ENCODE data around the gene UFD1.

The UFD1 gene

DNA sequence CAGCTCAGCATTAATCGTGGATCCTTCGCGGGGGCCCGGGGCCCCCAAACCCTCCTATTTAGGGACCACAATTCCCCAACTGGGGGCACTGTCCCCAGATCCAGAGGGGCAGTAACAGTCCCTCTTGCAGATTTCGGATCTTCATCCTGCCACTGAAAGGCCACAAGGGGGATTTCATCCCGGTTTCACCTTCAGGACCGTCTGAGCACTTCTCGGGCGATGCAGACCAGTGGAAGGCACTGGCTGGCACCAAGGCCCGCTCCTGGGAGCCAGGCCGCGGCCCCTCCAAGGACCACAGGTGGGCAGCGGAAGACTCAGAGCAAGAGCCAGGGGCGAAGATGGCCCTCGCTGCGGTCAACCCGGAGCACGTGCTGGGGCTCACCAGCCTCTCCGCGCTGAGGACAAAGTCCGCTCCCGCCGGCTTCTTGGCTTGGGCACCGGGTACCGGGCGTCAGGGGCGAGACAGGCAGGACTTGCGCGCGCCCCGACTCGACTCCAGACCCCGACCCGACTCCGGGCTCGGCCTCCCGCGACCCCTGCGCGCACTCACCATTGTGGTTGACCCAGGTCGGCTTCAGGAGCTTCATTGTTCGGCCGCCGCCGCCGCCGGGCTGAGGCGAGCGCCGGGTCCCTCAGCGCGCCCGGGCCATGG is 48.0 kb downstream of the UFD1 start:
- DNase-seq (ENCODE audit: low read depth in 2 of 3, low spot score in 2 of 3), result peak in 1 of 3 experiments; percentile 16

DNA sequence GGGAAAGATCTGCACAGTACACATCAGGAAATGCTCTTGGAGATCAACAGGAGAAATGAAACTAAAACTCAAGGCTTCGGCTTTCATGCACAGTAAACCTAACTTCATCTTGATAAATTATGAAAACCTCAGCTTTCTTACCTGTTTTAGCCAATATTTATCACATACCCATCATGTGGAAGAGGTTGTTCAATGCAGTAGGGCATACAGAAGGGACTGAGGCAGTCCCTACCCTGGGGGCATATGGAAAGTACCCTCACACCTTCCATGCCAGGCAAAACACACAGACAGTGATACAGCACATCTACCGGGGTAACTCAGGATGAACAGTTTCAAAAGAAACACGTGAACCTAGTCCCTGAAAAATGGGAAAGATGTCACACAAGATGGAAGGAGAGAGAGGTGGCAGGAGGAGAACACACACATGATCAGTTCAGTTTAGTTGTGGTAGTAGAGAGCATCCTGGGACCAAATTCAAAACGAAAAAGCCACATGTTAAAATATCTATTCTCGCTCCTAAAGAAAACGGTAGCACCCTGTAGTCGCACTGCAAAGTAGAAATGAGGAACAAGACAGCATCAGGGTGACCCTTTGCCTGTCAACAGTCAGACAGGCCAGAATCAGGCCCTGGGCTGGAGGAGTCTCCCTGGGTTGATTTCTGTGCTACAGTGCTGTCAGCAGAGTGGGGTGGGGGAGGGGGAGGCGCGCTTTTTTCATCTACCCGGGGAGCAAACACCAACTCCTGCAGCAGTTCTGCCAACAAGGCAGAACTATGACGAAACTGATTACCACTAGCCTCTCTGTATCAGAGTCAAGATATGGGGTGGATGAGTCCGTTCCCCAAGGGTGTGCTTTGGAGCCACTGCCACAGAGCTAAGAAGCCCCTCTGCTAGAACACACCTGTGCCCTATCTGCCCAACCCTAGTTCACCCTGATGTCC is 48.8 kb downstream of the UFD1 start:
- DNase-seq (ENCODE audit: low read depth in 2 of 3, low spot score in 2 of 3), result no peak

DNA sequence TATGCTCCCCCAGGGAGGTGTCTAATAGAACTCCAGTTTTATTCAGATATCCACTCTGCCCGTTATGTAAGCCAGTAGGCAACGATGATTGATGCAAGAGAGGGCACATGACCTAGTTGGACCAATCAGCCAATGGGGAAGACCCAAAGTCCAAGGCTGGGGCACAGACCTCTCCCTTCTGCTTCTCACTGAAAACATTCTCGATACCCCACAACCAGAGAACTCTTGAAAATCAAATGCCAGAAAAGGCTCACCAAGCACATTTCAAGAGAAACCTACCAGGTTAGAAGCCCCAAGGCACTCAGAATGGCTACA is 54.9 kb downstream of the UFD1 start:
- no peak for DNase-seq (ENCODE audit: low read depth in 2 of 3, low spot score in 2 of 3)

DNA sequence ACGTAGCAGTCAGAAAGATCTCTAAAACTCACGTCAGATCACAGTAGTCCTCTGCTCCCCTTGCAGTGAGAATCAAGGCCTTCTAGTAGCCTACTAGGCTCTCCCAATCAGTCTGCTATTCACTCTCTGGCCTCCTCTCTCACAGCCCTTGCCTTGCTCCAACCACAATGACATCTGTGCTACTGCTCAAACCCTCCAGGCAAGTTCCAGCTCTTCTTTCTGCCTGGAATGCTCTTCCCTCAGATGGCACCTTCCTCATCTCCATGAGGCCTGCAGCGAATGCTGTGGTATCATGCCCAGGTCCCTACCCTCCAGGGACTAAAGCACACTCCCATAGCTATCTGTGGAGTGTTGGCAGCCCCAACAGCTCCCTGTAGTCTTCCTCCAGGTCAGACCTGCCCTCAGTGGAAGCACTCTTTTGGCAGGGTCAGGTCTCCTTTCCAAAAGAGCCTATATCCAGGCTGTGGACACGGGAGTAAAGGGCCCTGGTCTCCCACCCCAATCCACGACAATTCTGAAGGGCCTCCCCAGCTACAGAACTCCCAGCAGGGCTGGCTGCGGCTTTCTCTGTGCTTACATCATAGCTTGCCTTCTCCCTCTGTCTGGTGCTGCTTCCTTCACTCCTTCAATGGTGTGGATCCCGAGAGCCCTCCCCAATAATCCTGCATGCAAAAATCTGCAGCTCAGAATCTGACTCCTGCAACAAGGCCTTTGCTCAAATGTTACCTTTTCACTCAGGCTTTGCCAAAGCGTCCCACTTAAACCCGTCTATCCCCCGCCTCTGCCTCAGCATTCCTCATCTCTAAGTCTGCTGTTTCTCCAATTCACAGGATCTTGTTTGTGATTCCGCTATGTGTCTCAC is 56.3 kb downstream of the UFD1 start:
- DNase-seq (ENCODE audit: low read depth in 2 of 3, low spot score in 2 of 3), result no peak

DNA sequence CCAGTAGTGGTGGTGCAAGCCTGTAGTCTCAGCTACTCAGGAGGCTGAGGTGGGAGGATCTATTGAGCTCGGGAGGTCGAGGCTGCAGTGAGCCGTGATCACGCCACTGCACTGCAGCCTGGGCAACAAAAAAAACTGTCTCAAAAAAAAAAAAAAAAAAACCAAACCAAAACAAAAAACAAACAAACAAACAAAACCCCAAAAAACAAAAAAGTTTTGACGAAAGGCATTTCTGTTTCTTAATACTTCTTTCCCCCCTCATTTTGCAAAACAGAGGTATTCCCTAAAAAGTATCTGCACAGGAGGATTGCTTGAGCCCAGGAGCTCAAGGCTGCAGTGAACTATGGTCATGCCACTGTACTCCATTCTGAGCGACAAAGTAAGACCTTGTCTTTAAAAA is 58.7 kb downstream of the UFD1 start:
- no peak for DNase-seq (ENCODE audit: low read depth in 2 of 3, low spot score in 2 of 3)

DNA sequence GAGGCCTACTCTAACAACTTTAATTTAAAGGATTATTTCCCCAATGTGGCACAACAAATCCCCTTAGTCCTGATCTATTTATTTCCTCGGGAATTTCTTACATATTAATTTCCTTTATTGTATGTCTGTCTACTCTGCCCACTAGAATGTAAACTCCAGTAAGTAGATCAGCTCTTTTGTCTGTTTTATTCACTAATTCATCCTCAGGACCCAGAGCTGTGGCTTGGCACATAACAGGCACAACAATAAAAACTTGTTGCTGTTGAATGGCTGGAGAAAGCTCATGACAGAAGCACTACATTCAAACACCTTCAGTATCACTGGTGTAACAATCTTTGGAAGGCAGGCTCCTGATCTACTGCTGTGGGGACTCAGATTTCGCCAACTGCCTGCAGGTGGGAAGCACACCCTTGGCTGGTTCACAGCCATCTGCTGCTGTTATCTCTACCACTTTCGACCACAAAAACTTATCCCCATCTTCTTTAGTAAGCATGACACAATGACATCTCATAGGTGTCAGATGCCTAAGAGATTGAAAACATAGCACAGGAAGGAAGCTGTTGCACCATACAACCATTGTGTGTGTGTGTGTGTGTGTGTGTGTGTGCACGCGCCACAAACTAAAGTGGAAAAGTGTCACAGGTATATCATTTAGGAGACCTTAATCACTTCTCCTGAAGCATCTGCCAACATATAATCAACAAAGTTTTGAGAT is 59.4 kb downstream of the UFD1 start:
- DNase-seq (ENCODE audit: low read depth in 2 of 3, low spot score in 2 of 3), result no peak

DNA sequence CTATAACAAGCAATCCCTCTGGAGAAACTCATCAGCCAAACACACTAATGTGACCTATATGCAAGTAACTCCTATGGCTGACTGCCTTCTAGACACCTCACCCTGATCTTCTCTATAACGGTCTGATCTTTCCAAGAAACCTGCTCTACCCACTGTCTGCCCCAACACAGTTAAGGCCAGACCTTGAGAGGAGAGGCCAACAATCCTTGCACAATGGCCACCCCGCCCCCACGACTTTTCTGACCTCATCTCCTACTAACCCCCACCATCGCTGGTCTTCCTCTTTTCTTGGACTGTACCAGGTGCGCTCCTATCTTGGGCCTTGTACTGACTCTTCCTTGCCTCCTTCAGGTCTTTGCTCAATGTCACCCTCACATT is 59.9 kb downstream of the UFD1 start:
- DNase-seq (ENCODE audit: low read depth in 2 of 3, low spot score in 2 of 3), result no peak

DNA sequence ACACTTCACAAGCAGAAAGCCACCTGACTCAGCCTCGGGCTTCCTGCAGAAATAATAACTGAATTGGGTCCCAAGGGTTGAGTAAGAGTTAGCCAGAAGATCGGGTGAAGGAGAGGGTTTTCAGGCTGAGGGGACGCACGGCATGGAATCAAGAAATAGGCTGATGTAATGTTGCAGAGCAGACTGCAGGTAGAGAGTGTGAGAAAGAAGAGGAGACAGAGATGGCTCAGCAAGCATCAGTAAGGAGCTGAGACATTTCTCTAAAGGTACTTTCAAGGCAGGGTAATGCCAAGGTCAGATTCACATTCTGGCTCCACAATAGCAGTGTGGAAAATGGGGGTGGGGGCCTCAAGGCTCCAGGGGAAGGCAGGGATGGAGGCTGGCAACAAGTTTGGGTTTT is 66.1 kb downstream of the UFD1 start:
- no peak for DNase-seq (ENCODE audit: low read depth in 2 of 3, low spot score in 2 of 3)

DNA sequence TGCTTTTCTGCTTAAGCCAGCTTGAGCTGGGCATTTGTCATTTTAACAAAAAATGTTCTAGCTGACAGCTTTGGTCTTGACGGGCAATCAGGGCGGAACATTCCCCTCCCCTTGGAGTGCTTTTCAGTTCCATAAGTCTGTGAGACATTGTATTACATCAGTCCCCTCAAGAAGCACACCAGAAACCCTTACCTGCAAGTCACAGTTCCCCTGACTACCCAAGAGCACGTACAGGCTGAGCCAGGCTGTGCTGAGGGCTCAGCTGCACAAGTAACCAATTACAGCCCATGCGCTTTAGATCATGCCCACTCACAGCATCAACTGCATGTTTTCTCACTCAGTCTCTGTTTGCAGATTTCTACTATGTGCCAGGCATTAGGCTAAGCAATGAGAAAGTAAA is 66.5 kb downstream of the UFD1 start:
- DNase-seq (ENCODE audit: low read depth in 2 of 3, low spot score in 2 of 3), result no peak

DNA sequence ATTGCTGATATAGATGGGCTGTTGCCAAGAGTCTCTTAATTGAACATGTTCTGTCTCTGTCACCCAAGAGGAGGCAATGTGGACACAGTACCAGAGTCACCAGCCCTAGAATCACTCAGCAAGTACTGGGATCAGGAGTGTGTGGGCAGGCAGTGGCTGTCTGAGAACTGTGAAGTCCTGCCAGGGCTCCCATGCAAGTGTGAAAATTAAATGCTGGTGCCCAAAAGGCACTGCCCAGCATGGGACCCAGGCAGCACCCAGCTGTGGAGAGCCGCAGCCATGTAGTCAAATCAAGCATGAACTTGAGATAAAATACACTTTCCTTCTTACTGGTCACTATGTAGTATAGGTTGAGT is 67.3 kb downstream of the UFD1 start:
- no peak for DNase-seq (ENCODE audit: low read depth in 2 of 3, low spot score in 2 of 3)

DNA sequence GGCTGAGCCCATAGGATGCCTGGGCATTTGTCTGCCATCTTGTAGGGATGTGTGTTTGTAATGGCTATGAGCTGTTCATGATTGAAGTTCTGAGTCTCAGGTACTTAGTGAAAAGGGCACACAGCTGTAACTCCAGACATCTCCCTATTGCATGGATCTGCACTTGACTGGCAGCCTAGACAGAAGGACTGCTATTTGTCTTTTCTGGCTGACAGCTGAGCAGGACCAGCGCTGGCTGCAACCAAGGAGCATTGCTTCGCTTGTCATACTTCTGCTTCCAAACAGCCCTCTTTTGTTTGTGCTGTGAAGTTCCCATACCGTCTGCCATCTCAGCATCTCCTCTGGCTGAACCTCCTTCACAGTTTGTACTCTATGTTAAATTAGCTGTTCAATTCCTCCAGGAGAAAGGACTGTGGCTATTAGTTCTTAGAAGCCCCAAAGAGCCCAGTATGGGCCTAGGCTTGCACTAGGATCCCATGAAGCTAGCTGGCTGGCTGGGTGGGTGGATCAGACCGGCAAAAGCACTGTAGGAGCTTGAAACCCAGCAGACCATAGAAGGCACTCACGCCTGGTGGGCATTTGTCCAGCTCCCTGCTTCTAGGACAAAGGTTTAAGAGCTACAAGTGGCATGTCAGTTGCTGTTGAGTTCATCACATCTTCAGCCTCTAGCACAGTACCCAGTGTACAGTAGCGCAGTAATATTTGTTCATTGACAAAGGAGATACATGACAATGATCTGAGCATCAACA is 67.9 kb downstream of the UFD1 start:
- DNase-seq (ENCODE audit: low read depth in 2 of 3, low spot score in 2 of 3), result no peak

DNA sequence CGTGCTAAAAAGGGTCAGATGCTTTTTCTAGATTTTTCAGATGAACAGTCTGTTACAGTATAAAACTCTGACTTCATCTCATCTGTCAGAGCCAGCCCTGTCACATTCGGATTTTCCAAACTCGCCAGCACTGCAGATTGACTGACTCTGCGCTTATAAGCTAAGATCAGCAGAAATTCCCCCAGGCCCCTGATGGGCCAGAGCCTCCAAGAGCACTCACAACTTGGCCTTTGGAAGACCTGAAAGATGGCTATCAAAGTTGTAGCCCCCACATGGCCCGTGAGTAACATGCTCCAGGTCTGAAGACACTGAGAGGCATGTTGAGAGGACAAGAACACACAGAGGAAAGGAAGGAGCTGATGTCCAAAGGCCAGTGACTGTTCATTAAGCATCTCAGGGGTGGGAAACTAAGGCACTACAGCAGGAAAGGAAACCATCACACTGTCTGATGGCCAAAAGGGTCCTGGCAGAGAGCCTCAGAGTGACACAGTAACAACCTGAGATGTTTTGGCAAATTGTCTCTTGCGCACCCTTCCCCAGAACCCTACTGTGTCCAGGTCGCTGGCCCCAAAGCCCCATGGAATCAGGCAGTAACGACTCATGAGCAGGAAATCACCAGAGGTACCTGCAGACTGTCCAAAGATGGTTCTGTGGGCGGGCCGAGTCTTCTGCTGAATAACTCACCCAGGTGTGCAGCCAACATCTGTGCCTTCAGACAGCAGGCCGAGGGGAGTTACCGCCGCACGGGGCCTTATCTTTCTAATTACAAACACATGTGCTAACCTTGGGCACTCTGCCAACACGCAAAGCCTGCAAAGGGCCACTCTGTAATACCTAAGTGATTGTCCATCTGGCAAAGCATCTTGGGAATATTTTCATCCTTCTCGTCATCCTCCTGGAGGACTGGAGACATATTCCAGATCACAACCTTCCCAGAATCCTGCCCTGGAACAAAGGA is 71.1 kb downstream of the UFD1 start:
- no peak for DNase-seq (ENCODE audit: low read depth in 2 of 3, low spot score in 2 of 3)

DNA sequence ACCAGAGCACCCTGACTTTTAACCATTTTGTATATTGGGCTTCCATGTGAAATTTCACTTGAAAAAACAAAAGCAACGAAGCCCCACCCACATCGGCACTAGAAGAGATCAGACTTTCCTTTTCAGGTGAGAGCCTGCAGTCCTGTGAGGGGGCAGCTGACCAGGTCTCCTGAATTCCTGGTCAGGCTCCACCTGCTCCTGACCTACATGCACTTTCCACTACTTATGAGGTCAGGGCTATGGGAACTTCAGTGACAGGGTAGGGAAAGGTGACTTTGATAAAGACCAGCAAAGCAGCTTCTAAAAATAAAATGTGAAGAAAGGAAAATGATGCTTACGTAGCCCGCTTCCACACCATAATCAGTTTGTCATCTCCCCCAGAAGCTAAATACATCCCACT is 72.1 kb downstream of the UFD1 start:
- no peak for DNase-seq (ENCODE audit: low read depth in 2 of 3, low spot score in 2 of 3)

DNA sequence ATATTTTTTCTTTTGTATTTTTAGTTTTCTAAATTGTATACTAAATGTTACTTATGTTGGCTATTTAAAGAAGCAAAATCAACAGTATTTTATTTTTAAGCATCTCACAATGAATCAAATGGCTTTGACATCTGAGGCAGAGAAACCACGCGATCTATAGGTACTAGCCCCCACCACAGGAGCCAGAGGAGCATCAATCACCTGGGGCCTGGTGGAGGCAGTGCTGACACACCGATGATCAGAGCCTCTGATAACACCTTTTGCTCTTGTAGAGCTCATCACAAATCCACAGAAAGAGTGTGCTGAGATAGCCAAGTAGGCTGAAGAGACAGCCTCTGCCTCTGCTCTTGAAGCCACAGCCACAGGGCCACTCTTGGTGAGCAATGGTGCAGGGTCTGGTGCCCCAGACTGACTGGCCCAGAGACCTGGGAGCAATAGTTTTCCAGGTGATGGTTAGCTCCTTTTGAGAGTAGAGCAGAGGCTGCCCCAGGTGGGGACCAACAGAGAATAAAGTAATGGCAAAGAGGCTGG is 72.6 kb downstream of the UFD1 start:
- no peak for DNase-seq (ENCODE audit: low read depth in 2 of 3, low spot score in 2 of 3)

DNA sequence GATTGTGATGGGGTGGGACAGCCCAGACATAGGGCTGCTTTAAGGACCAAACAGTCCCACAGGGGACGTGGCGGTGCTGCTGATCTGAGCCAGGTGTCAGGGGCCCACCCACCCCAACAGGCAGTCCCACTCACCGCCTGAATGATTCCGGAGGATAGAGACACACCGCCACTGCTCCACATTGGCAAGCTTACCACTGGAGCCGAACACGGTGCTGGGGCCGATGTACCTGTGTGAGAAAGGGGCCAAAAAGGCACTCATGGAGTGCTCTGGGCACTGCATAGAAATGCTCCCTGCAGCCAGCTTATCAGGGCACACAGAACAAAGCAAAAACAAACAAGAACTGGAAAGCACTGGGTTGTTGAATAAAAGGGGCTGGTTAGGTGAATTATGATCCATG is 73.3 kb downstream of the UFD1 start:
- DNase-seq (ENCODE audit: low read depth in 2 of 3, low spot score in 2 of 3), result no peak

DNA sequence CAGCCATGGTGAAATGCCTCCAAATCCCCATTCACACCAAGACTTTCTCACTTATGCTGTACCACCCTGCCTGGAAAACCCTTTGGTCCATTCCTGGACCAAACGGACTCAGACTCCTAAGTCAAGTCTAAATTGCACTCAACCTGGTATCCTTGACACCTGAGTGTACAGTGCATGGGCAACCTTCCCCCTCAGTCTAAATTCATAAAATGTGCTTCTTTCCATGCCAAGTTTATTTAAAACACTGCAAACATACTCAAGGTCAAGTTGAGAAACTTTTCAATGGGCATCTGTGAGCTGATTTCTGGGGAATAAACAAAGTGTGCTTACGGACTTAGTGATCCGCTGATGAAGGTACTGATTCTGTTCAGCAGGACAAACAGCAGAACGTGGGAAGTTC is 73.9 kb downstream of the UFD1 start:
- DNase-seq (ENCODE audit: low read depth in 2 of 3, low spot score in 2 of 3), result no peak

DNA sequence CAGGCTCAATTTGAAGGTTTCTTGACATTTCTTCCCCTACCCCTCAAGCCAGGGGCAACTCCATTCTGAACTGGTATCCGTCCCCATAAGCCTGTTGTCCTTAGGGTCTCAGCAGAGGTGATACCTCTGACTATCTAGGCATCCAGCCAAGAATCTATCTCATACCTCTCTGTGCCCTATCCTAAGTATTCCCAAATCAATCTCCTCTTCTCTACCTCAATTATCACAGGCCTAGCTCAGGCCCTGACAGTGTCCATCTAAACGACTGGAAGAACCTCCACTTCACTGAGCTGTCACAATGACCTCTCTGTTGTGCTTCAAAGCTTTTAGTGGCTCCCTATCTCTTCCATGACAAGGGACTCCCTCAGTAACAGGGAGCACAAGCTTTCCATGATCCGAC is 74.3 kb downstream of the UFD1 start:
- no peak for DNase-seq (ENCODE audit: low read depth in 2 of 3, low spot score in 2 of 3)

DNA sequence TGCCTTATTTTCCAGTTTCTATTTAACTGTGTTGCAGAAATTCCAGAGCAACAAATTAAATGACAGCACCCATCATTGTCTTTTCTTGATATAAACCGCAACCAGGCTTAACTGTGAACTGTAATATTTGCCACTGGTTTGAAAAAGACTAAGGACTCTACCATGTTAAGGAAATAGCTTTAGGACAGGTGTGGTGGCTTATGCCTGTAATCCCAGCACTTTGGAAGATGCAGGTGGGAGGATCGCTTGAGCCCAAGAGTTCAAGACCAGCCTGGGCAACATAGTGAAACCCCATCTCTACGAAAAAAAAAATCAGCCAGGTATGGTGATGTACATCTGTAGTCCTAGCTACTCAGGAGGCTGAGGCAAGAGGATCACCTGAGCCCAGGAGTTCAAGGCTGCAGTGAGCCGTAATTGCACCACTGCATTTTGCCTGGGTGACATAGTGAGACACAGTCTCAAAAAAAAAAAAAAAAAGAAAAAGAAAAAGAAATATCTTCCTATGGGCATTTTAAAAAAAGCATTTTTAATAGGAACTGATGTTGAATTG is 76.3 kb downstream of the UFD1 start:
- no peak for DNase-seq (ENCODE audit: low read depth in 2 of 3, low spot score in 2 of 3)

DNA sequence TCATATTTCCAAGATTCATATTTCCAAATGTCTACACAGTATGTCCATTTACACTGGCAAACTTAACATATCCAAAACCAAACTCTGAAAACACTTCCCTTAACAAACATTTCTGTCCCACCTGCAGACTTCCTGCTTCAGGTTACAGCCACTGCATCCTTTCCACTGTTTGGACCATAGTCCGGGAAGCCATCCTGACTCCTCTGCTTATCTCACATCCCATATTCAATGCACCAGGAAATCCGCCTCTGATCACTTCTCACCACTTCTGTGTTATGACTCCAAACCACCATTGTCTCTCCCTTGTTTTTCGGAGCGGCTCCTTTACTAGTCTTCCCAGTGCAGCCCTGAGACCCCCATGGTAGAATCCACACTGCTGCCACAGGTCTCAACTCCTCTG is 77.5 kb downstream of the UFD1 start:
- DNase-seq (ENCODE audit: low read depth in 2 of 3, low spot score in 2 of 3), result no peak
